Measurements from ENCODE around the gene MAOB. TPM values are rescaled to one million over a fixed set of nuclear protein-coding genes. Genes with fewer than 3 reads are reported as not detected.

Gene MAOB
- total and polyA plus RNA-seq, 5 donors from 2014 or later = 0.13 TPM; not detected in 4

GRCh38 chrX:43870758-43871419, 11.4 kb downstream of the MAOB start:
- Histone ChIP-seq H3K36me3 (ENCODE audit: control insufficient read depth, insufficient read depth, low read length) (no peaks in the 10 kb centered on the region), H3K4me3 (ENCODE audit: low read depth, low read length) (no peak overlapping the region), H3K27ac (ENCODE audit: insufficient read depth, low read length, poor library complexity, severe bottlenecking) (no peak overlapping the region), H3K27me3 (ENCODE audit: control insufficient read depth, insufficient read depth, low read length) (peaks cover 3% of the 10 kb centered on the region), H3K9me3 (ENCODE audit: control insufficient read depth in 2 of 2, low read length in 2 of 2) (peaks cover 0 to 1% of the 10 kb centered on the region in 2 experiments), H3K4me1 (ENCODE audit: control insufficient read depth, insufficient read depth, low read length, poor library complexity, severe bottlenecking) (no peaks in the 10 kb centered on the region)
- no peaks in the 10 kb centered on the region for H3K36me3 Mint-ChIP-seq
- no peak overlapping the region for H3K27ac Mint-ChIP-seq
- H3K9me3 Mint-ChIP-seq = peaks cover 0 to 5% (median 0%) of the 10 kb centered on the region in 7 donors
- no peak for DNase-seq
- H3K4me1 Mint-ChIP-seq = no peaks in the 10 kb centered on the region
- peaks cover 20% of the 10 kb centered on the region for H3K27me3 Mint-ChIP-seq
- ATAC-seq (ENCODE audit: low read depth in 2 of 2) = no peak
- H3K4me3 Mint-ChIP-seq = peak overlapping the region in 1 of 4 donors; percentile 7

DNA sequence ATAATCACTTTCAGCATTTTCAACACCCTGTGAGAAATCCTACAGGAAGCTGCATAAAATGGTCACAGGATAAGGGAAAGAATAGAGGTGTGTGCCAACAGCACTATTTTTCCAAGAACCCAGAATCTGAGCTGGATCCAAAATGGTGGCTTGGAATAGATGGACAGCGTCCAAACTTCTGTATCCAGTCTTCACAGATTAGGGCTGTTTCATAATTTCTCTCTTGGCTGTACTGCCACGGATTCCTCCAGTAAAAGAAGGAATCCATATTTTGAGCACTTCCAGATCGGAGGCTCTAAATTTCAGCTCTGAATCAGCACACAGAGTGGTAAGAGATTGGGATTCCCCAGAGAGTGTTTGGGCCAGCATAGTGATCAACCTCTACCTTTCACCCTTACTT, 12.2 kb downstream of the MAOB start:
- H3K27me3 Mint-ChIP-seq = peaks cover 16% of the 10 kb centered on the region
- ATAC-seq (ENCODE audit: low read depth in 2 of 2) = no peak
- Histone ChIP-seq H3K4me3 (ENCODE audit: low read depth, low read length) (no peak overlapping the region), H3K9me3 (ENCODE audit: control insufficient read depth in 2 of 2, low read length in 2 of 2) (peaks cover 0 to 1% of the 10 kb centered on the region in 2 experiments), H3K4me1 (ENCODE audit: control insufficient read depth, insufficient read depth, low read length, poor library complexity, severe bottlenecking) (no peaks in the 10 kb centered on the region), H3K27me3 (ENCODE audit: control insufficient read depth, insufficient read depth, low read length) (peaks cover 3% of the 10 kb centered on the region), H3K36me3 (ENCODE audit: control insufficient read depth, insufficient read depth, low read length) (no peaks in the 10 kb centered on the region), H3K27ac (ENCODE audit: insufficient read depth, low read length, poor library complexity, severe bottlenecking) (no peak overlapping the region)
- H3K4me1 Mint-ChIP-seq = no peaks in the 10 kb centered on the region
- no peaks in the 10 kb centered on the region for H3K36me3 Mint-ChIP-seq
- no peak overlapping the region for H3K27ac Mint-ChIP-seq
- peaks cover 0 to 5% (median 0%) of the 10 kb centered on the region in 7 donors for H3K9me3 Mint-ChIP-seq
- no peak for DNase-seq
- H3K4me3 Mint-ChIP-seq = no peak overlapping the region

DNA sequence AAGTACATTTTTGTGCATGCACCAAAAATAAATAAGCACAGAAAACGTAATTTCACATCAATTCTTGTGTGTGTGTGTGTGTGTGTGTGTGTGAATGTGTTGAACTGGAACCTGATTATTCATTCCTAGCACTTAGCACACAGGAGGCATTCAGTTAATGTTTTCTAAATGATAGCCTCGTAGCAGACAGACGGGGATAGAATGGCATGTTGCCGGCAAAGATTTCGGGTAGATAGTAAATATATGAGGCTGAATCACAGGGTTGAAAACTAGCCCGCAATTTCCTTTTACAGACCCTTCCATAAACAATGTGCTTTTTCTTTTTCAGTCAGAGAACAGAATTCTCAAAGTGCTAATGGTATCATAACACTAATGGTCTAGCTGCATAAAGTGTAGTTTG, 13.5 kb downstream of the MAOB start:
- H3K9me3 ChIP-seq (ENCODE audit: control insufficient read depth in 2 of 2, low read length in 2 of 2) = peaks cover 0 to 1% of the 10 kb centered on the region in 2 experiments
- H3K36me3 Mint-ChIP-seq = no peaks in the 10 kb centered on the region
- no peaks in the 10 kb centered on the region for H3K36me3 ChIP-seq (ENCODE audit: control insufficient read depth, insufficient read depth, low read length)
- H3K27me3 ChIP-seq (ENCODE audit: control insufficient read depth, insufficient read depth, low read length) = peaks cover 3% of the 10 kb centered on the region
- no peak overlapping the region for H3K27ac Mint-ChIP-seq
- H3K4me3 ChIP-seq (ENCODE audit: low read depth, low read length) = no peak overlapping the region
- ATAC-seq (ENCODE audit: low read depth in 2 of 2) (no peak), DNase-seq (no peak)
- no peaks in the 10 kb centered on the region for H3K4me1 ChIP-seq (ENCODE audit: control insufficient read depth, insufficient read depth, low read length, poor library complexity, severe bottlenecking)
- no peak overlapping the region for H3K4me3 Mint-ChIP-seq
- peaks cover 13% of the 10 kb centered on the region for H3K27me3 Mint-ChIP-seq
- no peak overlapping the region for H3K27ac ChIP-seq (ENCODE audit: insufficient read depth, low read length, poor library complexity, severe bottlenecking)
- no peaks in the 10 kb centered on the region for H3K4me1 Mint-ChIP-seq
- H3K9me3 Mint-ChIP-seq = peaks cover 0 to 2% (median 0%) of the 10 kb centered on the region in 7 donors

DNA sequence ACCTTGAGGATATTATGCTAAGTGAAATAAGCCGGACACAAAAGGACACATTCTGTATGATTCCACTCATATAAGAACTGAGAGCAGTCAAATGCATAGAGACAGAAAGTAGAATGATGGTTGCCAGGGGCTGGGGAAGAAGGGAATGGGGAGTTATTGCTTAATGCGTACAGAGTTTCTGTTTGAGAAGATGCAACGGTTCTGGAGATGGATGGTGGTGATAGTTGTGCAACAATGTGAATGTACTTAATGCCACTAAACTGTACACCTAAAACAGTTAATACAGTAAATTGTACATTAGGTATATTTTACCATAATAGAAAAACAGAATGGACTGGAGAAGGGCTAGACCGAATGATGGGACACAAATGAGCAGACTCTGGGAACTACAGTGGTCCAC, 15.8 kb downstream of the MAOB start:
- Mint-ChIP-seq H3K4me3 (no peak overlapping the region), H3K27me3 (peaks cover 20% of the 10 kb centered on the region), H3K4me1 (no peaks in the 10 kb centered on the region), H3K9me3 (peaks cover 0 to 1% (median 0%) of the 10 kb centered on the region in 7 donors), H3K27ac (no peak overlapping the region), H3K36me3 (no peaks in the 10 kb centered on the region)
- no peak overlapping the region for H3K4me3 ChIP-seq (ENCODE audit: low read depth, low read length)
- H3K4me1 ChIP-seq (ENCODE audit: control insufficient read depth, insufficient read depth, low read length, poor library complexity, severe bottlenecking) = no peaks in the 10 kb centered on the region
- no peaks in the 10 kb centered on the region for H3K27me3 ChIP-seq (ENCODE audit: control insufficient read depth, insufficient read depth, low read length)
- H3K9me3 ChIP-seq (ENCODE audit: control insufficient read depth in 2 of 2, low read length in 2 of 2) = no peaks in the 10 kb centered on the region
- H3K36me3 ChIP-seq (ENCODE audit: control insufficient read depth, insufficient read depth, low read length) = no peaks in the 10 kb centered on the region
- no peak for ATAC-seq (ENCODE audit: low read depth in 2 of 2)
- no peak overlapping the region for H3K27ac ChIP-seq (ENCODE audit: insufficient read depth, low read length, poor library complexity, severe bottlenecking)
- DNase-seq = no peak

- no peaks in the 10 kb centered on the region for H3K27me3 ChIP-seq (ENCODE audit: control insufficient read depth, insufficient read depth, low read length)
- no peak overlapping the region for H3K27ac ChIP-seq (ENCODE audit: insufficient read depth, low read length, poor library complexity, severe bottlenecking)
- H3K27ac Mint-ChIP-seq = no peak overlapping the region
- no peak for DNase-seq
- H3K36me3 Mint-ChIP-seq = no peaks in the 10 kb centered on the region
- no peak overlapping the region for H3K4me3 Mint-ChIP-seq
- no peaks in the 10 kb centered on the region for H3K36me3 ChIP-seq (ENCODE audit: control insufficient read depth, insufficient read depth, low read length)
- no peaks in the 10 kb centered on the region for H3K4me1 ChIP-seq (ENCODE audit: control insufficient read depth, insufficient read depth, low read length, poor library complexity, severe bottlenecking)
- no peaks in the 10 kb centered on the region for H3K4me1 Mint-ChIP-seq
- H3K27me3 Mint-ChIP-seq = peaks cover 20% of the 10 kb centered on the region
- no peaks in the 10 kb centered on the region for H3K9me3 ChIP-seq (ENCODE audit: control insufficient read depth in 2 of 2, low read length in 2 of 2)
- no peak for ATAC-seq (ENCODE audit: low read depth in 2 of 2)
- peaks cover 0 to 1% (median 0%) of the 10 kb centered on the region in 7 donors for H3K9me3 Mint-ChIP-seq
- H3K4me3 ChIP-seq (ENCODE audit: low read depth, low read length) = no peak overlapping the region
These were observed 16.5 kb downstream of the MAOB start for GRCh38 chrX:43865791-43866190.

DNA sequence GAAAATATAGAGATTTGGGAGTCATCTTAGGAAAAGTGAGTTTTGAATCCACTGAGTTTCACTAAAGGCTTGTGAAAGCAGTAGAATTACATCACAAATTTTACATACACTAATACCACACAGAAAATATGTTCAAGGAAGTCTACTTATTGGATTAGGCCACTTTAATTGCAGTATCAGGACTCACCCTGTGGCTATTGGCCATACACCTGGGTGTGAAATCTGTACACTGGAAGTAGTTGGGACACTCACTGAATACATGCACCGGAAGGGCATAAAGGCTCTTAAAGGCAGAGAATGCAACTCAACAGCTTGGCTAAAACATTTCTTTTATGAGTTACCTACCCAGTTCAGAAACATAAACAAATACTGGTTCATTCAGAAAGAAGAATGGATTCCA, 19.8 kb downstream of the MAOB start:
- no peak for ATAC-seq (ENCODE audit: low read depth in 2 of 2)
- H3K27ac Mint-ChIP-seq = no peak overlapping the region
- DNase-seq = no peak

DNA sequence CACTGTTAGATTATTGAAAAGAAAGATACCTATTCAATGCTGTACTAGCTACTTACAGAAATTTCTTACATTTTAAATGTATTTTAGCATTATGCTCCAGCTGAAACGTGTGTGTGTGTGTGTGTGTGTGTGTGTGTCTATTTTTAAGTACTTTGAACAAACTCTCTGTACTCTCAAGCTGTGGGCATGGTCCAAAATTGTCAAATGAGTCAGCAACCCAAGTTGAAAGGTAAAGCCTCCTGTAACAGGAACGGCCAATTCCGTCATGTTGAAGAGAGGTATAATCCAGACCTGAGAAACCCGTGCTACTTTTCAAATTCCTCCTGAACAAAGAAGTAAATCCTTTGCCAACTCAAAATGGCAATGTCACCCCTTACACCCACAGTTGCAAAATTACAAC, 20.5 kb downstream of the MAOB start:
- Mint-ChIP-seq H3K9me3 (peaks cover 0 to 1% (median 0%) of the 10 kb centered on the region in 7 donors), H3K36me3 (no peaks in the 10 kb centered on the region), H3K27me3 (peaks cover 7% of the 10 kb centered on the region), H3K27ac (no peak overlapping the region), H3K4me1 (no peaks in the 10 kb centered on the region), H3K4me3 (no peak overlapping the region)
- Histone ChIP-seq H3K4me1 (ENCODE audit: control insufficient read depth, insufficient read depth, low read length, poor library complexity, severe bottlenecking) (no peaks in the 10 kb centered on the region), H3K36me3 (ENCODE audit: control insufficient read depth, insufficient read depth, low read length) (no peaks in the 10 kb centered on the region), H3K27me3 (ENCODE audit: control insufficient read depth, insufficient read depth, low read length) (no peaks in the 10 kb centered on the region), H3K9me3 (ENCODE audit: control insufficient read depth in 2 of 2, low read length in 2 of 2) (no peaks in the 10 kb centered on the region), H3K4me3 (ENCODE audit: low read depth, low read length) (no peak overlapping the region), H3K27ac (ENCODE audit: insufficient read depth, low read length, poor library complexity, severe bottlenecking) (no peak overlapping the region)
- DNase-seq (no peak), ATAC-seq (ENCODE audit: low read depth in 2 of 2) (no peak)

More for the DNA sequence above, 19.8 kb downstream of the MAOB start:
- H3K9me3 ChIP-seq (ENCODE audit: control insufficient read depth in 2 of 2, low read length in 2 of 2) = no peaks in the 10 kb centered on the region
- no peak overlapping the region for H3K4me3 ChIP-seq (ENCODE audit: low read depth, low read length)
- H3K27ac ChIP-seq (ENCODE audit: insufficient read depth, low read length, poor library complexity, severe bottlenecking) = no peak overlapping the region
- H3K4me1 Mint-ChIP-seq = no peaks in the 10 kb centered on the region
- H3K27me3 ChIP-seq (ENCODE audit: control insufficient read depth, insufficient read depth, low read length) = no peaks in the 10 kb centered on the region
- peaks cover 0 to 1% (median 0%) of the 10 kb centered on the region in 7 donors for H3K9me3 Mint-ChIP-seq
- peaks cover 7% of the 10 kb centered on the region for H3K27me3 Mint-ChIP-seq
- H3K4me3 Mint-ChIP-seq = no peak overlapping the region
- no peaks in the 10 kb centered on the region for H3K36me3 ChIP-seq (ENCODE audit: control insufficient read depth, insufficient read depth, low read length)
- H3K4me1 ChIP-seq (ENCODE audit: control insufficient read depth, insufficient read depth, low read length, poor library complexity, severe bottlenecking) = no peaks in the 10 kb centered on the region
- H3K36me3 Mint-ChIP-seq = no peaks in the 10 kb centered on the region

GRCh38 chrX:43860646-43861370, 21.4 kb downstream of the MAOB start:
- Histone ChIP-seq H3K9me3 (ENCODE audit: control insufficient read depth in 2 of 2, low read length in 2 of 2) (no peaks in the 10 kb centered on the region), H3K4me1 (ENCODE audit: control insufficient read depth, insufficient read depth, low read length, poor library complexity, severe bottlenecking) (no peaks in the 10 kb centered on the region), H3K27ac (ENCODE audit: insufficient read depth, low read length, poor library complexity, severe bottlenecking) (no peak overlapping the region), H3K27me3 (ENCODE audit: control insufficient read depth, insufficient read depth, low read length) (no peaks in the 10 kb centered on the region), H3K36me3 (ENCODE audit: control insufficient read depth, insufficient read depth, low read length) (no peaks in the 10 kb centered on the region), H3K4me3 (ENCODE audit: low read depth, low read length) (no peak overlapping the region)
- Mint-ChIP-seq H3K9me3 (no peaks in the 10 kb centered on the region), H3K27ac (no peak overlapping the region), H3K36me3 (no peaks in the 10 kb centered on the region), H3K27me3 (peaks cover 7% of the 10 kb centered on the region), H3K4me1 (no peaks in the 10 kb centered on the region), H3K4me3 (no peak overlapping the region)
- no peak for DNase-seq
- no peak for ATAC-seq (ENCODE audit: low read depth in 2 of 2)
